ENCODE measurements around the gene BPTF.

Gene BPTF

DNA sequence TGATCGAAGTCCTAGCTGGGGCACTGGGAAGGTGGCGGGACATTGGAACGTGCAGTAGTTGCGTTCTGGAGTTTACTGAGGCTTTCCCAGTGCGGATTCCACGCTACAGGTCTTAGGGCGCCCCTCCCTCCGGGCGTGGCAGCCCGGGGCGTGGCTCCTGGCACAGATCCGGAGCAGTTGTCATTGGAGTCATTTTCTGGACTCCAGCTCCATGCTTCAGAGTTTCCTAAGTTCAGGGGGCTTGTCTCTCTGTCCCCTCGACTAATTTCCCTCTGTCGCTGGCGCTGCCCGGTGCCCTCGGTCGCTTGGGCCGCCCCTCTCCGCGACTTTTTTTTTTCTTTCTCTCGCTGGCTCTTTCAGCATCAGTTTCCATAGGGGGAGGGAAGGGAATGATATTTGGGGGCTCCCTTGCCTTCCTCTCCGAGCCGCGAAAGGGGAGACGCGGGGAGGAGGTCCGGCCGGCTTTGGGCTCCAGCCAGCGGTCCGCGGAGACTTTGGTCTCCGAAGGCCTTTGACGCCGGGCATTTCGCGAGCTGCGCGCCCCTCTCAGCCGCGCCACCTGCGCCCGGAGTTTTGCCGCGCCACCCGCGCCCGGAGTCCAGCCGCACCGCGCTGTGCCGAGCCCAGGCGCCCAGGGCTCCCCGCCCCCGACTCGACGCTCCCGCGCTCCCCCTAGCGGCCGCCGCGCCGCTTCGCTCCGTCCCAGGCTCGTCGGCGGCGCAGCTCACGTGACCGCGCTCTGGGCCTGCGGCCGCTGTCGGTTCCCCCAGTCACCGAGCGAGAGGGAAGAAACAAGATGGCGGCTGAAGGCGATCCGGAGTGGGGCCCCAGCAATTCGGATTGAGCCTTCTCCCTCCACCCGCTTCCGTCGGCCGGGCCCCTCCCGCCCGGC is at the start of gene BPTF (continued):
- TF ChIP-seq, protein P1, sequence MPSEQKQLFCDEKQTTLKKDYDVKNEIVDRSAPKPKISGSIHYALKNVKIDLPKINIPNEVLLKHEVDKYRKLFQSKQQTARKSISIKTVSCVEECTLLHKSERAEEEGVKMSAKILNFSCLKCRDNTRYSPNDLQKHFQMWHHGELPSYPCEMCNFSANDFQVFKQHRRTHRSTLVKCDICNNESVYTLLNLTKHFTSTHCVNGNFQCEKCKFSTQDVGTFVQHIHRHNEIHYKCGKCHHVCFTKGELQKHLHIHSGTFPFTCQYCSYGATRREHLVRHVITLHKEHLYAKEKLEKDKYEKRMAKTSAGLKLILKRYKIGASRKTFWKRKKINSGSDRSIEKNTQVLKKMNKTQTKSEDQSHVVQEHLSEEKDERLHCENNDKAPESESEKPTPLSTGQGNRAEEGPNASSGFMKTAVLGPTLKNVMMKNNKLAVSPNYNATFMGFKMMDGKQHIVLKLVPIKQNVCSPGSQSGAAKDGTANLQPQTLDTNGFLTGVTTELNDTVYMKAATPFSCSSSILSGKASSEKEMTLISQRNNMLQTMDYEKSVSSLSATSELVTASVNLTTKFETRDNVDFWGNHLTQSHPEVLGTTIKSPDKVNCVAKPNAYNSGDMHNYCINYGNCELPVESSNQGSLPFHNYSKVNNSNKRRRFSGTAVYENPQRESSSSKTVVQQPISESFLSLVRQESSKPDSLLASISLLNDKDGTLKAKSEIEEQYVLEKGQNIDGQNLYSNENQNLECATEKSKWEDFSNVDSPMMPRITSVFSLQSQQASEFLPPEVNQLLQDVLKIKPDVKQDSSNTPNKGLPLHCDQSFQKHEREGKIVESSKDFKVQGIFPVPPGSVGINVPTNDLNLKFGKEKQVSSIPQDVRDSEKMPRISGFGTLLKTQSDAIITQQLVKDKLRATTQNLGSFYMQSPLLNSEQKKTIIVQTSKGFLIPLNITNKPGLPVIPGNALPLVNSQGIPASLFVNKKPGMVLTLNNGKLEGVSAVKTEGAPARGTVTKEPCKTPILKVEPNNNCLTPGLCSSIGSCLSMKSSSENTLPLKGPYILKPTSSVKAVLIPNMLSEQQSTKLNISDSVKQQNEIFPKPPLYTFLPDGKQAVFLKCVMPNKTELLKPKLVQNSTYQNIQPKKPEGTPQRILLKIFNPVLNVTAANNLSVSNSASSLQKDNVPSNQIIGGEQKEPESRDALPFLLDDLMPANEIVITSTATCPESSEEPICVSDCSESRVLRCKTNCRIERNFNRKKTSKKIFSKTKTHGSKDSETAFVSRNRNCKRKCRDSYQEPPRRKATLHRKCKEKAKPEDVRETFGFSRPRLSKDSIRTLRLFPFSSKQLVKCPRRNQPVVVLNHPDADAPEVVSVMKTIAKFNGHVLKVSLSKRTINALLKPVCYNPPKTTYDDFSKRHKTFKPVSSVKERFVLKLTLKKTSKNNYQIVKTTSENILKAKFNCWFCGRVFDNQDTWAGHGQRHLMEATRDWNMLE (tag by site-specific recombination; conservative IDR thresholded peaks at IDR 0.05; ENCODE audit: low read depth), result no peak
- no peak for TF ChIP-seq SALL2 (tag by site-specific recombination; IDR thresholded peaks at IDR 0.05; ENCODE audit: borderline replicate concordance)
- TF ChIP-seq ZNF184 (tag by site-specific recombination; IDR thresholded peaks at IDR 0.05), result peak; percentile 65; the same call in 1 of the 2 replicates
- no peak for TF ChIP-seq ZNF664 (tag by site-specific recombination; IDR thresholded peaks at IDR 0.05)
- no peak for TF ChIP-seq ZNF114 (tag by site-specific recombination; IDR thresholded peaks at IDR 0.05)
- no peak for TF ChIP-seq ZNF544 (tag by site-specific recombination; IDR thresholded peaks at IDR 0.05)
- TF ChIP-seq PRDM1 (tag by site-specific recombination; IDR thresholded peaks at IDR 0.05), result no peak
- TF ChIP-seq ZNF76 (tag by site-specific recombination; IDR thresholded peaks at IDR 0.05; ENCODE audit: borderline replicate concordance, low read depth), result no peak; the same call in 1 of the 2 replicates
- TF ChIP-seq ZNF692 (tag by site-specific recombination; IDR thresholded peaks at IDR 0.05), result no peak; the same call in 1 of the 2 replicates
- no peak for TF ChIP-seq REPIN1 (tag by site-specific recombination; IDR thresholded peaks at IDR 0.05; ENCODE audit: low read depth)
- TF ChIP-seq ZNF274 (IDR thresholded peaks at IDR 0.05; ENCODE audit: low read length), result no peak
- no peak for TF ChIP-seq ZNF274 (tag by site-specific recombination; IDR thresholded peaks at IDR 0.05; ENCODE audit: borderline replicate concordance)
- TF ChIP-seq IKZF3 (tag by site-specific recombination; IDR thresholded peaks at IDR 0.05), result no peak
- no peak for TF ChIP-seq ZNF585B (tag by site-specific recombination; IDR thresholded peaks at IDR 0.05)
- no peak for TF ChIP-seq ZNF157 (tag by site-specific recombination; IDR thresholded peaks at IDR 0.05)
- no peak for TF ChIP-seq GLIS2 (tag by site-specific recombination; IDR thresholded peaks at IDR 0.05)
- TF ChIP-seq ZNF830 (tag by site-specific recombination; IDR thresholded peaks at IDR 0.05; ENCODE audit: low read depth), result no peak
- no peak for TF ChIP-seq ZXDB (tag by site-specific recombination; IDR thresholded peaks at IDR 0.05)
- TF ChIP-seq, protein P2, sequence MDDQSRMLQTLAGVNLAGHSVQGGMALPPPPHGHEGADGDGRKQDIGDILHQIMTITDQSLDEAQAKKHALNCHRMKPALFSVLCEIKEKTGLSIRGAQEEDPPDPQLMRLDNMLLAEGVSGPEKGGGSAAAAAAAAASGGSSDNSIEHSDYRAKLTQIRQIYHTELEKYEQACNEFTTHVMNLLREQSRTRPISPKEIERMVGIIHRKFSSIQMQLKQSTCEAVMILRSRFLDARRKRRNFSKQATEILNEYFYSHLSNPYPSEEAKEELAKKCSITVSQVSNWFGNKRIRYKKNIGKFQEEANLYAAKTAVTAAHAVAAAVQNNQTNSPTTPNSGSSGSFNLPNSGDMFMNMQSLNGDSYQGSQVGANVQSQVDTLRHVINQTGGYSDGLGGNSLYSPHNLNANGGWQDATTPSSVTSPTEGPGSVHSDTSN (CRISPR knock-in tag; IDR thresholded peaks at IDR 0.05), result peak; percentile 73
- TF ChIP-seq ZNF701 (tag by site-specific recombination; IDR thresholded peaks at IDR 0.05), result no peak
- TF ChIP-seq, protein P3, sequence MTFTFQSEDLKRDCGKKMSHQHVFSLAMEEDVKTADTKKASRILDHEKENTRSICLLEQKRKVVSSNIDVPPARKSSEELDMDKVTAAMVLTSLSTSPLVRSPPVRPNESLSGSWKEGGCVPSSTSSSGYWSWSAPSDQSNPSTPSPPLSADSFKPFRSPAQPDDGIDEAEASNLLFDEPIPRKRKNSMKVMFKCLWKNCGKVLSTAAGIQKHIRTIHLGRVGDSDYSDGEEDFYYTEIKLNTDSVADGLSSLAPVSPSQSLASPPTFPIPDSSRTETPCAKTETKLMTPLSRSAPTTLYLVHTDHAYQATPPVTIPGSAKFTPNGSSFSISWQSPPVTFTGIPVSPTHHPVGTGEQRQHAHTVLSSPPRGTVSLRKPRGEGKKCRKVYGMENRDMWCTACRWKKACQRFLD (tag by site-specific recombination; IDR thresholded peaks at IDR 0.05), result no peak
- TF ChIP-seq, protein P4, sequence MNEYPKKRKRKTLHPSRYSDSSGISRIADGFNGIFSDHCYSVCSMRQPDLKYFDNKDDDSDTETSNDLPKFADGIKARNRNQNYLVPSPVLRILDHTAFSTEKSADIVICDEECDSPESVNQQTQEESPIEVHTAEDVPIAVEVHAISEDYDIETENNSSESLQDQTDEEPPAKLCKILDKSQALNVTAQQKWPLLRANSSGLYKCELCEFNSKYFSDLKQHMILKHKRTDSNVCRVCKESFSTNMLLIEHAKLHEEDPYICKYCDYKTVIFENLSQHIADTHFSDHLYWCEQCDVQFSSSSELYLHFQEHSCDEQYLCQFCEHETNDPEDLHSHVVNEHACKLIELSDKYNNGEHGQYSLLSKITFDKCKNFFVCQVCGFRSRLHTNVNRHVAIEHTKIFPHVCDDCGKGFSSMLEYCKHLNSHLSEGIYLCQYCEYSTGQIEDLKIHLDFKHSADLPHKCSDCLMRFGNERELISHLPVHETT (tag by site-specific recombination; IDR thresholded peaks at IDR 0.05), result no peak
- TF ChIP-seq ZNF548 (tag by site-specific recombination; IDR thresholded peaks at IDR 0.05), result no peak
- TF ChIP-seq GLIS1 (tag by site-specific recombination; IDR thresholded peaks at IDR 0.05), result no peak
- TF ChIP-seq KLF10 (tag by site-specific recombination; IDR thresholded peaks at IDR 0.05), result peak; percentile 69; the same call in 1 of the 2 replicates
- no peak for TF ChIP-seq ZNF580 (tag by site-specific recombination; IDR thresholded peaks at IDR 0.05)
- no peak for TF ChIP-seq ZNF132 (tag by site-specific recombination; IDR thresholded peaks at IDR 0.05; ENCODE audit: borderline replicate concordance)
- TF ChIP-seq ZFP3 (tag by site-specific recombination; IDR thresholded peaks at IDR 0.05; ENCODE audit: low read depth), result no peak
- no peak for TF ChIP-seq ZNF670 (tag by site-specific recombination; IDR thresholded peaks at IDR 0.05; ENCODE audit: low read depth)
- TF ChIP-seq ZNF510 (tag by site-specific recombination; IDR thresholded peaks at IDR 0.05; ENCODE audit: insufficient replicate concordance), result no peak
